Measurements from ENCODE around the gene FSTL3.
"Not testable (repeated sequence)": the region's sequence is repeated elsewhere in the genome, so short reads cannot be mapped to it uniquely, and the experiment has no call there.

FSTL3 gene

GRCh38 chr19:711254-711653 is 35.1 kb downstream of the FSTL3 start:
- DNase-seq (ENCODE audit: low spot score), result no peak

DNA sequence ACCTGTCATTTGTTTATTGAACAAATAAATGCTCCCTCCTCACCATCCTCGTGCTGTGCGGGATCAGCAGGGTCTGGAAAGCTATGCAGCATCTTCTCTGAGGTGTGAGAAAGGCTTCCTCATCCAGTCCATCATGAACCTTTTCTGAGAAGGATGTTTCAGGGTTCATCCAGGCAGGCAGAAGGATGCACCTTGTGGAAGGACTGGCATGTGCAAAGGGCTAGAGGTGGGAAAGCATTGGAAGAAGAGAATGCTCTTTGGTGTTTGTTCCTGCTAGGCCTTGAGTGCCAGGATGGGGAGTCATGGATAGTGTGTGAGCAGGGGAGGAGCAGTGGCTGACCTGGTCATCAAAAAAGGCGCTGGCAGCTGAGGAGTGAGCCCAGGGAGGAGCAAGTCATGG is 39.2 kb downstream of the FSTL3 start:
- no peak for DNase-seq (ENCODE audit: low spot score)

DNA sequence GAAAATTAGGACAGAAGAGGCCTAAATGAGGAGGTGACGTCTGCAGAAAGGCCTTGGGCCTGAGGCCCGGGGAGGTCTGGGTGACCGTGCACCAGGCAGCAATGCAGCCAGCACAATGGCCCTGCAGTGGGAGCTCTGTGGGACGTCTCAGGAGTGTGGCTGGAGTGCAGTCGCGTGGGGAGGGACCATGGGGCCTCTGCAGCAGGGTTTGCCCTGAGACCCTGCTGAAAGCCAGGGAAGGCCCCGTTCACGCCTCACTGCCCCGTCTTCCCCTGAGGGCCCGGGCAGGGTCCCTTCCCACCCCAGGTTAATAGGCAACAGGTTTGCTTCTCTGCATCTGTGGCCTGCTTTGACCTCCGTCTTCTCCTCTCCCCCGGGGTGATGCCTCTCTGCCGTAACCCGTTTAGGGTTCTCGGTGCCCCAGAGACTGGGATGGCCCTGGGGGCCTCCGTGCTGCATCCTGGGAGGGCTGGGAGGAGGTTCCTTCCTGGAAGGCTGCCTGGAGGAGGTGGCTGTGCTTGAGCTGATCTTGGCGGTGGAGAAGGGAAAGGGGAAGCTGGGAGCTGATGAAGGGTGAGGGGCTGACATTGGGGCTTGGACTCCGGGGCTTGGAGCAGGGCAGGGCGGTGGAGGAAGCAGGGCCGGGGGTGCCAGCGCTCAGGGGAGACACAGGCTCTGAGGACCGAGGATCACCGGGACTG is 42.2 kb downstream of the FSTL3 start:
- DNase-seq (ENCODE audit: low spot score), result no peak

DNA sequence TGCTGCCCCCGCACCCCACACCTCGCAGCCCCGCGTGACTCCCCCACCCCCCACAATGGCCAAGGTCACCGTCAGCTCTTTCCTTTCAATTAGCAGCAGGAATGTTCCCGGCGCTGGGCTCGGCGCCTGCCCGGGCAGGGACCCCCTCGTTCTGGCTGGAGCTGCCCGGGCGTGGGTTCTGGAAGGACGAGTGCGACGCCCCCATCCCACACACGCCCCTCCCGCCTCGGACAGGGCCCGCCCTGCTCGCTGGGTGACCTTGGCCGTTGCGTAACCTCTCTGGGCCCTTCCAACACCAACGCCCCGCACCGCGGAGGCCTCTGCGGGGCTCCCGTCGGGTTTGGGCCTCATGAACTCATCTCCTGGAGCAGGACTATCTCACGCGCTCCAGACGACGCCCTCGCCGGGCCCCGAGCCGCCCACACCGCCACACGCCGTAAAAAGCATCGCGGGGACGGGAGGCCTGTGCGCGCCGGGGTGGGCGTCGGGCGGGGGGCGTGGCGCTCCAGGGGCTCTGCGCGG is 42.9 kb downstream of the FSTL3 start:
- peak; percentile 80 for DNase-seq (ENCODE audit: low spot score)

- DNase-seq (ENCODE audit: low spot score), result peak; percentile 77
Measured at GRCh38 chr19:719636-720344, 43.6 kb downstream of the FSTL3 start.

DNA sequence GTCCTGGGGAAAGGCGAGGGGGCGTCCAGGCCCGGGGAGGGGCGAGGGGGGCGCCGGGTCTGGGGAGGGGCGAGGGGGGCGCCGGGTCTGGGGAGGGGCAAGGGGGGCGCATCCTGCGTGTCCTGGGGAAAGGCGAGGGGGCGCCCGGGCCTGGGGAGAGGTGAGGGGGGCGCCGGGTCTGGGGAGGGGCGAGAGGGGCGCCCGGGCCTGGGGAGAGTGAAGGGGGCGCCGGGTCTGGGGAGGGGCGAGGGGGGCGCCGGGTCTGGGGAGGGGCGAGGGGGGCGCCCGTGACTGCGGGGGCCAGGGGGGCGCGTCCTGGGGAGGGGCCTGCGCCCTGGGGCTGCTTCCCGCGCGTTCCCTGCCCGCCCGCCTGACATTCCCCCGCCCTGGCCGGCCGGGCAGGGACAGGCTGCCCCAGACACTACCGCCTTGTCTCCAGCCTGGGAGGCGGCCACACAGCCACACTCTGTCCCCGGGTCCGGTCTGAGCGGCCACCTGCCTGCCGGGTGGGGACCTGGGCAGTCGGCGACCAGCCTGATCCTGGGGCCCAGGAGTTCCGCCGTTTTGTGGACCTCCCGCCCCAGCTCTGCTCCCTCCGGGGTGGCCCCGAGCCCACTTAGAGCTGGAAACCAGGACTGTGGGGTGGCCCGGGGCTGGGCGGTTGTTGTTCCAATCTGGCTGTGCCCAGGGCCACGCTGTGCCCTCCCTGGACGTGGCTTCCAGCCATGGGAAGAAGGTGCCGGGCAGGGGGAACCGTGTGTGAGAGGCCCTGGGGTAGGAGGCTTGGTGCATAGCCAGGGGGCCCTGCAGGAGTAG is 44.4 kb downstream of the FSTL3 start:
- DNase-seq (ENCODE audit: low spot score), result no peak

DNA sequence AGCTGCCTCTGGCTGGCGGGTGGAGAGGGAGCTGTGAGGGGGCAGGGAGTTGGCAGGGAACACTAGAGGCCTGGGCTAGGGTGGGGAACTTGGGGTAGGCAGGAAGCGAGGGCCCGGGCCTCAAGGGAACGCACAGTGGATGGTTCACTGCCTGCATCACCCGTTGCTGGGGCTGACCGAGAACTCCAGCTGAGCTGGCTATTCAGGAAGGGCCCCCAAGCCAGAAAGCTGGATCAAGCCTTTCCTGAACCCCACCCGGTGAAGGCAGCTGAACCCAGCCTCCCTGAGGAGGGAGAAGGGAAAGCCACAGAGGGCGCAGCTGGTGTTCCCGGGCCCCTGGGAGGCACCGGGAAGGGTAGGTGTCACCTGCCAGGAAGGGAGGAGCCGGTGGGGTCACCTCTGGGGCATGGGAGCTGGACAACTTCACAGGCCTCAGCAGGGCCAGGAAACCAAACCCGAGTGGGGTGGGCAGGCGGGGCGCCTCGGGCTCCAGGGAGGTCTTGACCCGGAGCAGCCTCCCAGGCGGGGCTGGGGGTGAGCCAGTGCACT is 46.4 kb downstream of the FSTL3 start:
- no peak for DNase-seq (ENCODE audit: low spot score)

- no peak for DNase-seq (ENCODE audit: low spot score)
Measured at GRCh38 chr19:723247-723646, 47.1 kb downstream of the FSTL3 start.

DNA sequence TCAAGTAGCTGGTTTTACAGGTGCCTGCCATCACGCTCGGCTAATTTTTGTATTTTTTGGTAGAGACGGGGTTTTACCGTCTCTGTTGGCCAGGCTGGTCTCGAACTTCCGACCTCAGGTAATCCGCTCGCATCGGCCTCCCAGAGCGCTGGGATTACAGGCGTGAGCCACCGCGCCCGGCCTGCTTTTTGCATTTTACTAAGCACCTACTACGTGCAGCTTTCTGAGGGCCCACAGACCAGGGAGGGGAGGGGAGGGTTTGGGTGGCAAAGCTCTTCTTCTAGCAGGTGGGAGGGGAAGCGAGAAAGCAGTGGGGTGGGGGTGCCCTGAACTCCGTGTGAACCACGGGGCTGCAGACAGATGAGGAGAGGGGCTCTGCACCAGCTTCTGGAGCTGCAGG is 47.5 kb downstream of the FSTL3 start:
- DNase-seq (ENCODE audit: low spot score), result no peak

GRCh38 chr19:725461-726089 is 49.4 kb downstream of the FSTL3 start:
- no peak for DNase-seq (ENCODE audit: low spot score)

DNA sequence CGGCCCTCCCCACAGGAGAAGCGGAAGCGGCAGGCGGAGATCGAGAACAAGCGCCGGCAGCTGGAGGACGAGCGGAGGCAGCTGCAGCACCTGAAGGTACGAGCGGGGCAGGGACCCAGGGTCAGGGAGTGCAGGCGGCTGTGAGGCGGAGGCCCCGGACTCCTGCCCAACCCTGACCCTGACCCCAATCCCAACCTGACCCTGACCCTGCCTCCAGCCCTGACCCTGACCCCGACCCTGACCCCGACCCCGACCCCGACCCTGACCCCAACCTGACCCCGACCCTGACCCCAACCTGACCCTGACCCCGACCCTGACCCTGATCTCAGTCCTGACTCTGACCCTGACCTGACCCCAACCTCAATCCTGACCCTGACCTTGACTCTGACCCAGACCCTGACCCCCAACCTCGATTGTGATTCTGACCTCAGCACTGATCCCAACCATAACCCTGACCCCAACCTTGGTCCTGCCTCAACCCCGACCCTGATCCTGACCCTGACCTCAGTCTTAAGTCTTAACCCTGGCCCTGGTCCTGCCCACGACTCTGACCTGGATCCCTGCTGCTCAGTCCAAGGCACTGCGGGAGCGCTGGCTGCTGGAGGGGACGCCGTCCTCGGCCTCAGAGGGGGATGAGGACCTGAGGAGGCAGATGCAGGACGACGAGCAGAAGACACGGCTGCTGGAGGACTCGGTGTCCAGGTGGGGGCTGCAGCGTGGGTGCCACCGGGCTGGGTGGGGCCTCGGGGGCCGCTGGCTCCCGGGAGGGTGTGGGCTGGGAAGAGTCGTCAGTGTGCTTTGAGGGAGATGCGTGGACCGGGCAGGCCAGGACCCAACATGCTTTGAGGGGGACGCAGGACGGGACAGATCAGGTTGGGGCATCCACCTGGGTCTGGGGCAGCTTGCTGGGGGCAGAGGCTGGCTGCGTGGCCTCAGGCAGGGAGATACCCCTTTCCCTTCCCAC is 51.1 kb downstream of the FSTL3 start:
- no peak for DNase-seq (ENCODE audit: low spot score)

GRCh38 chr19:728011-728410 is 51.8 kb downstream of the FSTL3 start:
- DNase-seq (ENCODE audit: low spot score), result no peak

GRCh38 chr19:729564-729963 is 53.4 kb downstream of the FSTL3 start:
- not testable (repeated sequence) for DNase-seq (ENCODE audit: low spot score)

DNA sequence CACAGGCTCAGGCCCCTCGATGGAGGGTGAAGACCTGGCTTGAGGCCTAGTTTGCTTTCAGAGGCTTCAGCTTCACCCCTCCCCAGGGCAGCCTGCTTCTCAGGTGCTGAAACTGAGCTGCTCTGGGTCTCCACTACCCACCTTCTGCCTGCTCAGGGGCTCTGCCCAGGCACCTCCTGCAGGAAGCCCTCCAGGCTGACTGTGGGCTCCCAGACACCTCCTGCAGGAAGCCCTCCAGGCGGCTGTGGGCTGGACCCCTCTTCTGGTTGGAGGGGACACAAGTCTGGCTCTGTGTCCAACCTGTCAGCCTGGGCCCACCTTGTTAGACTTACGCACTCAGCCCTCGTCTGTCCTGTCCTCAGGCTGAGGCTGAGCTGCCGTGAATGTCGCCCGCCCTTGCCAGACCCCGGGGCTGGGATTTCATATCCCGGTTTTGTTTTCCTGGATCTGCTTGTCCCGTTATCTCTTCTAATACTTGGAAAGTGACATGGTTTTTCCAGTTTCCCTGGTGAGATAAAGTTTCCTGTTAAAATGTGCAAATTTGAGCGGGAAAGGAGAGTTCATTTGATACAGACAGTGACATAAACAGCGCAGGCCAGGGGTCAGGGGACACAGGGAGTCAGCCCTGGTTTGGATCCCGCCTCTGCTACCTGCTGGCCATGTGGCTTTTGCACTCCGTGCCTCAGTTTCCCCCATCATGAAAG is 53.9 kb downstream of the FSTL3 start:
- no peak for DNase-seq (ENCODE audit: low spot score)

DNA sequence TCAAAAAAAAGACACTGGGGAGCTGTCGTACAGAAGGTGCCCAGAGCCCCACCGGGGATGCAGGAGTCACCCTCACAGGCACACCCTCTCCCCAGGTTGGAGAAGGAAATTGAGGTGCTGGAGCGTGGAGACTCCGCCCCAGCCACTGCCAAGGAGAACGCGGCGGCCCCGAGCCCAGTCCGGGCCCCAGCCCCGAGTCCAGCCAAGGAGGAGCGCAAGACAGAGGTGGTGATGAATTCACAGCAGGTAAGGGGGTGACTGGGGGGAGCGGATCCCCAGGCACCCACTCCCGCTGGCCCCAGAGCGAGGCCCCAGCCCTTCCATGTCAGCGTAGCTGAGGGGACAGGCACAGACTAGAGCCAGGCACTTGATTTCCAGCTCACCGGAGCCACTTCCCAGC is 54.8 kb downstream of the FSTL3 start:
- no peak for DNase-seq (ENCODE audit: low spot score)

DNA sequence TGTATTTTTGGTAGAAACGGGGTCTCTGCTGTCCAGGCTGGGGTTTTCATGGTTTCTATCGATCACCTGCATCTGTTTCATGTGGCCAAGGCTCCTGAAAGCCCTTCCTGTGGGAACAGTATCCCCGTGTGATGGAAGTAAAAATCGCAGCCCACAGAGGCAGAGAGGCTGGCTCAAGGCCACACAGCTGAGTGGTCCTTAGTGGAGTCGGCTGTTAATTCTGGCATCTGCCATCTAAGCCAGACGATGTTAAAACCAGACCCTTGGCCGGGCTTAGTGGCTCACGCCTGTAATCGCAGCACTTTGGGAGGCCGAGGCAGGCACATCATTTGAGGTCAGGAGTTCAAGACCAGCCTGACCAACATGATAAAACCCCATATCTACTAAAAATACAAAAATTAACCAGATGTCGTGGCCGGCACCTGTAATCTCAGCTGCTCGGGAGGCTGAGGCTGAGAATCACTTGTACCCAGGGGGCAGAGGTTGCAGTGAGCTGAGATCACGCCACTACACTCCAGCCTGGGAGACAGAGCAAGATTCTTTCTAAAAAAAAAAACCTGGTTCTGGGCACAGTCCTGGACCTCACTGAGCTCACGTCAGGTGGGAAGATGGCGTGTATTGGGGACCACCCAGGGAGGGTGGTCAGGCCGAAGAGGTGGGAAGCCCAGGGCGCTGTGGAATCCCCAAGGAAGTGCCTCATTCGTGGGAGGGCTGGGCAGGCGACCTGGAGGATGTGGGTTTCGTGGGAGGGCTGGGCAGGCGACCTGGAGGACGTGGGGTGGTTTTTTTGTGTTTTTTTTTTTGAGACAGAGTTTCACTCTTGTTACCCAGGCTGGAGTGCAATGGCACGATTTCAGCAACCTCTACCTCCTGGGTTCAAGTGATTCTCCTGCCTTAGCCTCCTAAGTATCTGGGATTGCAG is 56.2 kb downstream of the FSTL3 start:
- no peak for DNase-seq (ENCODE audit: low spot score)

All from left forelimb (tissue), 1 donor.